Measurements from ENCODE around the gene ZNF154. TPM values are rescaled to one million over a fixed set of nuclear protein-coding genes. Genes with fewer than 3 reads are reported as not detected.

The ZNF154 gene
- total RNA-seq, 1 experiment from 2014 or later: 20.0 TPM

DNA sequence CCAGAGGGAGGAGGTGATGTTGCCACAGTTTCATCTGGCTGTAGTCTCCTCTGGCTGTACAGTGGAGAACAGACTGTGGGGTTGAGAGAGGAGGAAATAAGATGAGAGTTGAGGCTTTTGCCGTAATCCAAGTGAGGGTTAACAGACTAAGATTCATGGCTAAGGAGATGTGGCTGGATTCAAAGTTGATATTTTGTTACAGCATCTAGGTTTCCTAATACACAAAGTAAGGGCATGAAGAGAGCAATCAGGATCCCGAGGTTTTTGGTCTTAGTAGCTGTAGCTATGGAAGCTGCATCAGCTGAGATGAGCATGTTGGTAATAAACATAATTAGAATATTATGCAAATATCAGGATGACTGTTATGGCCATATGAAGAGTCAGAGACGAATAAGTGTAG is 39.0 kb upstream of the ZNF154 start:
- peaks cover 10% of the 10 kb centered on the region for H3K4me1 Mint-ChIP-seq
- DNase-seq (ENCODE audit: low spot score) (no peak), ATAC-seq (no peak)
- peaks cover 45% of the 10 kb centered on the region for H3K36me3 Mint-ChIP-seq
- no peak overlapping the region for H3K27ac Mint-ChIP-seq
- H3K9me3 Mint-ChIP-seq: no peaks in the 10 kb centered on the region
- TF ChIP-seq NR1H2 (CRISPR knock-in tag; IDR thresholded peaks at IDR 0.05) (no peak), ATF6 (CRISPR knock-in tag; IDR thresholded peaks at IDR 0.05) (no peak), RELA (CRISPR knock-in tag; IDR thresholded peaks at IDR 0.05; ENCODE audit: borderline replicate concordance) (no peak), ESRRA (CRISPR knock-in tag; IDR thresholded peaks at IDR 0.05; ENCODE audit: borderline replicate concordance) (no peak), FOXJ3 (CRISPR knock-in tag; IDR thresholded peaks at IDR 0.05; ENCODE audit: borderline replicate concordance) (no peak), ZBTB21 (CRISPR knock-in tag; IDR thresholded peaks at IDR 0.05; ENCODE audit: borderline replicate concordance) (no peak), ZNF281 (CRISPR knock-in tag; IDR thresholded peaks at IDR 0.05) (no peak), HMGA2 (CRISPR knock-in tag; IDR thresholded peaks at IDR 0.05) (no peak), IRF2 (CRISPR knock-in tag; IDR thresholded peaks at IDR 0.05; ENCODE audit: borderline replicate concordance, low read depth) (no peak), TEAD1 (CRISPR knock-in tag; IDR thresholded peaks at IDR 0.05) (no peak)
- TF ChIP-seq, protein P1, sequence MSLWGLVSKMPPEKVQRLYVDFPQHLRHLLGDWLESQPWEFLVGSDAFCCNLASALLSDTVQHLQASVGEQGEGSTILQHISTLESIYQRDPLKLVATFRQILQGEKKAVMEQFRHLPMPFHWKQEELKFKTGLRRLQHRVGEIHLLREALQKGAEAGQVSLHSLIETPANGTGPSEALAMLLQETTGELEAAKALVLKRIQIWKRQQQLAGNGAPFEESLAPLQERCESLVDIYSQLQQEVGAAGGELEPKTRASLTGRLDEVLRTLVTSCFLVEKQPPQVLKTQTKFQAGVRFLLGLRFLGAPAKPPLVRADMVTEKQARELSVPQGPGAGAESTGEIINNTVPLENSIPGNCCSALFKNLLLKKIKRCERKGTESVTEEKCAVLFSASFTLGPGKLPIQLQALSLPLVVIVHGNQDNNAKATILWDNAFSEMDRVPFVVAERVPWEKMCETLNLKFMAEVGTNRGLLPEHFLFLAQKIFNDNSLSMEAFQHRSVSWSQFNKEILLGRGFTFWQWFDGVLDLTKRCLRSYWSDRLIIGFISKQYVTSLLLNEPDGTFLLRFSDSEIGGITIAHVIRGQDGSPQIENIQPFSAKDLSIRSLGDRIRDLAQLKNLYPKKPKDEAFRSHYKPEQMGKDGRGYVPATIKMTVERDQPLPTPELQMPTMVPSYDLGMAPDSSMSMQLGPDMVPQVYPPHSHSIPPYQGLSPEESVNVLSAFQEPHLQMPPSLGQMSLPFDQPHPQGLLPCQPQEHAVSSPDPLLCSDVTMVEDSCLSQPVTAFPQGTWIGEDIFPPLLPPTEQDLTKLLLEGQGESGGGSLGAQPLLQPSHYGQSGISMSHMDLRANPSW (CRISPR knock-in tag; conservative IDR thresholded peaks at IDR 0.05; ENCODE audit: low read depth): no peak
- TF ChIP-seq, protein P2, sequence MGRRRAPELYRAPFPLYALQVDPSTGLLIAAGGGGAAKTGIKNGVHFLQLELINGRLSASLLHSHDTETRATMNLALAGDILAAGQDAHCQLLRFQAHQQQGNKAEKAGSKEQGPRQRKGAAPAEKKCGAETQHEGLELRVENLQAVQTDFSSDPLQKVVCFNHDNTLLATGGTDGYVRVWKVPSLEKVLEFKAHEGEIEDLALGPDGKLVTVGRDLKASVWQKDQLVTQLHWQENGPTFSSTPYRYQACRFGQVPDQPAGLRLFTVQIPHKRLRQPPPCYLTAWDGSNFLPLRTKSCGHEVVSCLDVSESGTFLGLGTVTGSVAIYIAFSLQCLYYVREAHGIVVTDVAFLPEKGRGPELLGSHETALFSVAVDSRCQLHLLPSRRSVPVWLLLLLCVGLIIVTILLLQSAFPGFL (CRISPR knock-in tag; IDR thresholded peaks at IDR 0.05; ENCODE audit: borderline replicate concordance): no peak
- TF ChIP-seq, protein P3, sequence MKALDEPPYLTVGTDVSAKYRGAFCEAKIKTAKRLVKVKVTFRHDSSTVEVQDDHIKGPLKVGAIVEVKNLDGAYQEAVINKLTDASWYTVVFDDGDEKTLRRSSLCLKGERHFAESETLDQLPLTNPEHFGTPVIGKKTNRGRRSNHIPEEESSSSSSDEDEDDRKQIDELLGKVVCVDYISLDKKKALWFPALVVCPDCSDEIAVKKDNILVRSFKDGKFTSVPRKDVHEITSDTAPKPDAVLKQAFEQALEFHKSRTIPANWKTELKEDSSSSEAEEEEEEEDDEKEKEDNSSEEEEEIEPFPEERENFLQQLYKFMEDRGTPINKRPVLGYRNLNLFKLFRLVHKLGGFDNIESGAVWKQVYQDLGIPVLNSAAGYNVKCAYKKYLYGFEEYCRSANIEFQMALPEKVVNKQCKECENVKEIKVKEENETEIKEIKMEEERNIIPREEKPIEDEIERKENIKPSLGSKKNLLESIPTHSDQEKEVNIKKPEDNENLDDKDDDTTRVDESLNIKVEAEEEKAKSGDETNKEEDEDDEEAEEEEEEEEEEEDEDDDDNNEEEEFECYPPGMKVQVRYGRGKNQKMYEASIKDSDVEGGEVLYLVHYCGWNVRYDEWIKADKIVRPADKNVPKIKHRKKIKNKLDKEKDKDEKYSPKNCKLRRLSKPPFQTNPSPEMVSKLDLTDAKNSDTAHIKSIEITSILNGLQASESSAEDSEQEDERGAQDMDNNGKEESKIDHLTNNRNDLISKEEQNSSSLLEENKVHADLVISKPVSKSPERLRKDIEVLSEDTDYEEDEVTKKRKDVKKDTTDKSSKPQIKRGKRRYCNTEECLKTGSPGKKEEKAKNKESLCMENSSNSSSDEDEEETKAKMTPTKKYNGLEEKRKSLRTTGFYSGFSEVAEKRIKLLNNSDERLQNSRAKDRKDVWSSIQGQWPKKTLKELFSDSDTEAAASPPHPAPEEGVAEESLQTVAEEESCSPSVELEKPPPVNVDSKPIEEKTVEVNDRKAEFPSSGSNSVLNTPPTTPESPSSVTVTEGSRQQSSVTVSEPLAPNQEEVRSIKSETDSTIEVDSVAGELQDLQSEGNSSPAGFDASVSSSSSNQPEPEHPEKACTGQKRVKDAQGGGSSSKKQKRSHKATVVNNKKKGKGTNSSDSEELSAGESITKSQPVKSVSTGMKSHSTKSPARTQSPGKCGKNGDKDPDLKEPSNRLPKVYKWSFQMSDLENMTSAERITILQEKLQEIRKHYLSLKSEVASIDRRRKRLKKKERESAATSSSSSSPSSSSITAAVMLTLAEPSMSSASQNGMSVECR (CRISPR knock-in tag; IDR thresholded peaks at IDR 0.05; ENCODE audit: borderline replicate concordance): no peak
- POLR2A ChIA-PET: interaction anchor here (1.8 to 2.2 kb wide), 2 partner anchors 39 to 67 kb away, joined by 7 to 9 read pairs; partner anchors contain the start of genes ZNF154 and ZNF552
- no peaks in the 10 kb centered on the region for H3K27me3 Mint-ChIP-seq (ENCODE audit: low read depth)
- H3K4me3 Mint-ChIP-seq: peak overlapping the region; percentile 99
- CTCF ChIA-PET: no interaction called here
